Measurements from ENCODE around the gene ARG2. TPM values are rescaled to one million over a fixed set of nuclear protein-coding genes. Genes with fewer than 3 reads are reported as not detected.

Gene ARG2
- total RNA-seq, 2 donors from 2014 or later, result 4.7 to 11.5 TPM

GRCh38 chr14:67602995-67603545, 16.6 kb upstream of the ARG2 start:
- Histone ChIP-seq H3K27me3 (no peaks in the 10 kb centered on the region), H3K4me3 (no peak overlapping the region), H3K27ac (no peak overlapping the region), H3K4me1 (peaks cover 6% of the 10 kb centered on the region), H3K9me3 (no peaks in the 10 kb centered on the region), H3K36me3 (no peaks in the 10 kb centered on the region), H3K9ac (ENCODE audit: low read depth in 2 of 2, low read length in 2 of 2) (no peak overlapping the region)
- DNase-seq, result no peak
- intact Hi-C loops (cut with DNase I), result loop anchor here (5.0 kb wide), 1 partner anchor 79 kb away; no protein-coding TSS in a partner anchor
- TF ChIP-seq CTCF (IDR thresholded peaks at IDR 0.05), result no peak

GRCh38 chr14:67607646-67608045, 12.1 kb upstream of the ARG2 start:
- TF ChIP-seq CTCF (IDR thresholded peaks at IDR 0.05), result no peak
- Histone ChIP-seq H3K9ac (ENCODE audit: low read depth in 2 of 2, low read length in 2 of 2) (no peak overlapping the region), H3K27ac (no peak overlapping the region), H3K4me1 (no peaks in the 10 kb centered on the region), H3K4me3 (no peak overlapping the region), H3K36me3 (no peaks in the 10 kb centered on the region), H3K27me3 (no peaks in the 10 kb centered on the region), H3K9me3 (no peaks in the 10 kb centered on the region)
- intact Hi-C loops (cut with DNase I), result no loop called here
- DNase-seq, result no peak

- no peaks in the 10 kb centered on the region for H3K4me1 ChIP-seq
- DNase-seq, result no peak
- no peaks in the 10 kb centered on the region for H3K36me3 ChIP-seq
- no peaks in the 10 kb centered on the region for H3K9me3 ChIP-seq
- TF ChIP-seq CTCF (IDR thresholded peaks at IDR 0.05), result no peak
- no peak overlapping the region for H3K27ac ChIP-seq
- H3K27me3 ChIP-seq, result no peaks in the 10 kb centered on the region
- H3K4me3 ChIP-seq, result no peak overlapping the region
- H3K9ac ChIP-seq (ENCODE audit: low read depth in 2 of 2, low read length in 2 of 2), result no peak overlapping the region
- intact Hi-C loops (cut with DNase I), result no loop called here
Measured at GRCh38 chr14:67609642-67610310, 9.9 kb upstream of the ARG2 start.

- Histone ChIP-seq H3K27me3 (no peaks in the 10 kb centered on the region), H3K4me3 (no peak overlapping the region), H3K9me3 (no peaks in the 10 kb centered on the region), H3K9ac (ENCODE audit: low read depth in 2 of 2, low read length in 2 of 2) (no peak overlapping the region), H3K4me1 (no peaks in the 10 kb centered on the region), H3K36me3 (no peaks in the 10 kb centered on the region), H3K27ac (no peak overlapping the region)
- intact Hi-C loops (cut with DNase I), result no loop called here
- DNase-seq, result no peak
- no peak for TF ChIP-seq CTCF (IDR thresholded peaks at IDR 0.05)
Measured at GRCh38 chr14:67610491-67610890, 9.2 kb upstream of the ARG2 start.

GRCh38 chr14:67618617-67619063, 1.1 kb upstream of the ARG2 start:
- H3K9ac ChIP-seq (ENCODE audit: low read depth in 2 of 2, low read length in 2 of 2), result no peak overlapping the region
- no peaks in the 10 kb centered on the region for H3K27me3 ChIP-seq
- TF ChIP-seq CTCF (IDR thresholded peaks at IDR 0.05), result peak; percentile 72
- peak; percentile 20 for DNase-seq
- H3K27ac ChIP-seq, result peak overlapping the region; percentile 66
- H3K4me3 ChIP-seq, result no peak overlapping the region
- no peaks in the 10 kb centered on the region for H3K36me3 ChIP-seq
- intact Hi-C loops (cut with DNase I), result loop anchor here (2.0 kb wide), 1 partner anchor 48 kb away; no protein-coding TSS in a partner anchor
- H3K9me3 ChIP-seq, result no peaks in the 10 kb centered on the region
- H3K4me1 ChIP-seq, result no peaks in the 10 kb centered on the region

Measured in colonic mucosa (tissue), 4 donors.